NCI-H524 (cell line): ENCODE data around the gene RPS15A.

ENCODE experiments used
- DNase-seq, 2 experiments: peaks; one replicate each; lab custom pipeline; 2025; lab: John Stamatoyannopoulos, UW

Gene RPS15A

DNA sequence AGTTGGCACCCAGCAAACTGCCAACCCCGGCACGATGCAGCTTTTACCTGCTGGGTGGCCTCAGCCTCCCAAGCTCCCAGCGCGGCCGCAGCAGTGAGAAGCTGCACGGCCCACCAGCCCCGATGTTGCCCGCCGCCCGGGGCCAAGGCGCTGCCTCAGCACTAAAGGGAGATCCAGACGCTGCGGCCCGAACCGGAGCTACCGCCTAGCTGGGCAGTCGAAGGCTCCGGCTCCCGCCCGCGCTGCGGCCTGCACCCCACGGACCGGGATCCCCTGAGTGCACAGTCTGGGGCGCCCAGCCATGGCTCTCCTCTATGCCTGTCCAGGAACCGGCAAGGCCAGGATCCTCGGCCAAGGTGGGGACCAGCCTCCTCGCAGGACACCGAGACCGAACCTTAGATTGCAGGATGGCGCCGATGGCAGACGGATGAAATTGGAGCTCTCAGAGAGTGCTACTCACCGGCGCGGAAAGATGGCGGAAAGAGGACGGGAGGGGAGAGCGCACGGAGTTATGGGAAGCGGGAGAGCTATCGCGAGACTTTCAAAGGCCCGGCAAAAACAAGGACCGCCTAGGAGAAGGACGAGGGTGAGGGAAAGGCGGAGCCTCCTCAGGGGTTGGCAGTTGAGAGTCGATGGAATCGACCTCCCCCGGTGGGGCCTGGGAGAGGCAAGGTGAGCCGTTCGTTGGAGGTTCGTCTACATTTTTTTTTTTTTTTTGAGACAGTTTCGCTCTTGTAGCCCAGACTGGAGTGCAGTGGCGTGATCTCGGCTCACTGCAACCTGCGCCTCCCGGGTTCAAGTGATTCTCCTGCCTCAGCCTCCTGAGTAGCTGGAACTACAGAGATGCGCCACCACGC lies at the start of gene RPS15A:
TSS of gene RPS15A (minus strand) at position 485 of the 857 bp plus-strand sequence. CDS start 1,221 bp downstream, outside the sequence.
- peak; percentile 97 to 98 for DNase-seq

DNA sequence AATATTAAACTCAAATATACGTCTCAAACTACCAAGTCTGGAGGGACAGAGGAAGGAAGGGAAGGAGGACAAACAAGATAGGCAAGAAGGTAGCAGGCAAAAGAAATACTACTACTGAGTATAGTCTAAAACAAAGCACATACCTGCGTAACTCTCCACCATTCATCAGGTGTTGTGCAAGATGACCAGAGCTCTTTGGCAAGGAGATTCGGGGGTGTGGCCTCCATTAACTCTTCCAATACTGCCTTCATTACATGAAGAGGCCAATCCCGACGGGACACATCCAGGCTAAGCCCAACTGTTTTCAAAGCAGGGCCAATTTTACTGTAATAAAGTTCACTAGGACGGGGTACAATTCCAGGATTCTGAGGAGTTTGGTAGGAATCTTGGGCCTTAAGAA lies 49.4 kb upstream of the RPS15A start:
- no peak for DNase-seq

DNA sequence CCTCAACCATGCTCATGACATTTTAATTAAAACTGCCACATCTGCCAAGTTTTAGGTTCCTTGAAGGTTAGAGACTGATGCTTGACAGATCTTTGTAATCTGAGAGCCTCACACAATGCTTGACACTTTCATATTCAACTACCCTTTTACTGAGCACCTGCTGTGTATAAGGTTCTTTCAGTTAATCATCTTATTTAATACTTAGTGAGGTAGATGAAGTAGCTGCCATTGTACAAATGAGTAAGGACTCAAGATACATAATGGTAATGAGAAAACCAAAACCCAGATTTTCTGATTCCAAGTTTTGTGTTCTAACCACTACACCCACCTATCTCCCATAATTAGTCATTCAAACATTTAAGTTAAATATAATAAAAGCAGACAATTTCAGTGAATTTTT lies 46.6 kb upstream of the RPS15A start:
- no peak for DNase-seq

DNA sequence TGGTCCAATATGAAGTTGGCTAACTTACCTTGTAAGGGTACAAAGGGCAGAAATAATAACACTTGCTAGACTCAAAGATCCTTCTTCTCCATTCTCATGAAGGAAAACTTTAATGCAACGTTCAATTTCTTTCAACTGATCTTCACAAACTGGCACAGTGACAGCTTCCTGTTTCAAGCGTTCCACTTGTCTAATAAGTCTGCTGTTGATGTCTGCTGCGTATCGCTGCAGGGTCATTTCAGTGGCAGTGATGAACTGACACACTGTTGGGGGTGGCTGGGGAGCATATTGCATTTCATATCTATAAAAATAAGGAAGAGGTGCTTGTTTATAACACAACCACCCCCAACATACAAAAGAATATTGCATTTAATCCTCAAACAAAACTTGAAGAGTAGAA lies 44.7 kb upstream of the RPS15A start:
- no peak for DNase-seq

DNA sequence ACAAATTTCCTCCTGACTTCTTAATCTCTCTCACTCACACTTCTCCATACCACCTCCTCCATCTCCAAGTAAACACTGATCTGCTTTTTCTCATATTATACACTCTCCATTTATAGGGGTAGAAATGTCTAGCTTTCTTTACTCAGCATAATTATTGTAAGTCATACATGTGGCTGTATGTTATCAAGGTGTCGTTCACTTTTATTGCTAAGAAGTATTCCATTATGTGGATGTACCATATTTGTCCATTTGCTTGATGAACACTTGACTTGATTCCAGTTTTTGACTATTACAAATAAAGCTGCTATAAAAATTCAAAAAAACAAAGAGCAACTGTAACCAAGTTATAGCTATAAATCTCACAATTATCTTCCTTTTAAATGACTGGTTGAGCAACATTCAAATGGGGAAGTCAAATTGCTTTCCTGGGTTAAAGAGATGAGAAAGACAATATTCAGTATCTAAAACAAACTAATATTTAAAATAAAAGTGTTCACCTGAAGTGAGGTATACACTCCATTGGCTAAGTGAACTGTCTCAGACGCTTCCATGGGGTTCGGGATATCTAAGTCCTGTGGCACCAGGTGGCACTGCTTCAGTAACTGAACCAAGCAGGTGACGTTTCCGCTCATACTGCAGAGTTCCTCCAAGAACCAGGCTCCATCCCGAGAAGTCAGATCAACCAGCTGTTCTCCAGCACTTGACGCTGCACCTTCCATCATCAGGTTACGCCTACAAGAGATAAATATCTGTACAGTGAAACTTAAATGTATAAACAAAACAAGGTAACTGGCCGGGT lies 43.8 kb upstream of the RPS15A start:
- DNase-seq: no peak

- DNase-seq: no peak
Measured at GRCh38 chr16:18832613-18833012, 42.5 kb upstream of the RPS15A start.

DNA sequence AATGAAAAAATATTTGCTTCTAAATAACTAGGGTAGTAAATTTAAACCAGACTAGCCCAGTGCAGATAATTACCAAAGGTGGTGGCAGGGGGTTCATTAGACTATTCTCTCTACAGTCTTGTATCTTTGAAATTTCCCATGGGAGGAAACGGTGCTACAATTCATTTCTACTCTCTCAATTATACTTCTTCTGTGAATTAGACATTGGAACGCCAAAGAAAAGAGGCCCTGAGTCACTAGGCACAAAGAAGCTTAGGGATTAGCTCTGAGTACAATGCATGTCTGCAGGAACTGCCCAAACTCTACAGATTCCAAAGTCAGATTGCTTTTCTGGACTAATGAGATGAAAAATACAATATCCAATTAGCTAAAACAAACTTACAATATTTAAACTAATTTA lies 41.9 kb upstream of the RPS15A start:
- no peak for DNase-seq

GRCh38 chr16:18829251-18829650 lies 39.1 kb upstream of the RPS15A start:
- DNase-seq: no peak

- DNase-seq: no peak
Measured at GRCh38 chr16:18827890-18828289, 37.8 kb upstream of the RPS15A start.

- no peak for DNase-seq
Measured at GRCh38 chr16:18816286-18816685, 26.2 kb upstream of the RPS15A start.

DNA sequence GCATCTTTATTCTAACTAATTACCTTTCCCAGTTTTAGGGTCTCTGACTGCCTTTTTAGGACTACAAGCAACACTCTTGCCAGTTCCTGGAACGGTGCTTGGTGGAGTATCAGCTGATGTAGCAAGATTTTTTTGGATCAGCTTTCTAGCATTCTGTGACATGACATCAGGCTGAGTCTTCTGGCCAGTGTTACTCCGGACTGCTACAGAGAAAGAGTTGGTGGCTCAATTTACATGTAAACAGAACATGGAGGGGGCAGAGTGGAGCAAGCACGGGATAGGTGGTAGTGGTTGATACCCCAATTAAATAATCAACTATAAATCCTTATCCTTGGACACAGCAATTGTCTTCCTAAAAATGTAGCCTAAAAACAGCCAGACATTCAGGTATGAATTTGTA lies 21.8 kb upstream of the RPS15A start:
- DNase-seq: no peak

DNA sequence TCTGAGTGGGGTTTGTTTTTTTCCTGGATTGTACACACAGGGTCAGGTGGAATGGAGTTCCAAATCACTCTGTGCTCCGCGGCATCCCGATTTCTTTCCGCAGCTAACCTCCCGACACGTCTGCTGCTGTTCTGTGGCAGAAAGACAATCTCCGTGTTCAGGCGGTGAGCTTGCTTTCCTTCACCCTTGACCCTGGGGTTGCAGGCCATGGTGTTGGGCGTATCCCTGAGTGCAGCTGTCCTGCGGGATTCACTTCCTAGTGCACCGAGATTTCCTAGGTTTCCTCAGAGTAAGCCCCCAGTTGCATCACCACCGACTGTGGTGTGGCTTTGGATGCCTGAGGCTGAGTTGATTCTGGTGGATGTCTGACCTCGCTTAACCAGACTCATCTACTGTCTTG lies 19.0 kb upstream of the RPS15A start:
- no peak for DNase-seq

- DNase-seq: no peak
Measured at GRCh38 chr16:18805257-18805773, 15.2 kb upstream of the RPS15A start.

GRCh38 chr16:18804540-18804939 lies 14.4 kb upstream of the RPS15A start:
- DNase-seq: peak; percentile 17 to 39

- no peak for DNase-seq
Measured at GRCh38 chr16:18803569-18804462, 13.7 kb upstream of the RPS15A start.

DNA sequence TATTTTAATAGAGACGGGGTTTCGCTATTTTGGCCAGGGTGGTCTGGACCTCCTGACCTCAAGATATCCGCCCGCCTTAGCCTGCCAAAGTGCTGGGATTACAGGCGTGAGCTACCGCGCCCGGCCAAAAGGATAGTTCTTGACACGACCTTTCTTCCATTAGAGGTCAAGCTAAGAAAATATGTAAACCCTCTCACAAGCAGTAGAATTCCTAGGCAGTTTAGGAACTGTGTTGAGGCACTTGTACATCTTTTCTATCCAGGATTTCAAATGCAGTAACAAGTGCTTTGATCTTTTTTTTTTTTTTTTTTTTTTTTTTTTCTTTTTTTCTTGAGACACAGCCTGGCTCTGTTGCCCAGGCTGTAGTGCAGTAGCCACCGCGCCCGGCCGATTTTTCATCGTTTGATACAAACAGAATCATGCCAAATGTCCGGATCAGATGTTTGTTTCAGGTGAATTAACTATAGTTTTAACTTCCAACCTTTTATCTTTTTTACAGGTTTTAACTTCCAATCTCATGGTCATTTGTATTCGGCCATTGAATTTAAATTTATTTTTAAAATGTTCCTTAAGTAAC lies 12.7 kb upstream of the RPS15A start:
- no peak for DNase-seq

GRCh38 chr16:18801145-18801972 lies 11.2 kb upstream of the RPS15A start, which contains the start of gene ARL6IP1:
TSS of gene ARL6IP1 (minus strand) at chr16:18801549. CDS start at chr16:18801466, 83 bp downstream.
- DNase-seq: peak; percentile 99 to 100

- DNase-seq: peak; percentile 4 to 47
Measured at GRCh38 chr16:18800775-18801144, 10.6 kb upstream of the RPS15A start.

- peak in 1 of 2 experiments; percentile 42 for DNase-seq
Measured at GRCh38 chr16:18800293-18800692, 10.2 kb upstream of the RPS15A start.

DNA sequence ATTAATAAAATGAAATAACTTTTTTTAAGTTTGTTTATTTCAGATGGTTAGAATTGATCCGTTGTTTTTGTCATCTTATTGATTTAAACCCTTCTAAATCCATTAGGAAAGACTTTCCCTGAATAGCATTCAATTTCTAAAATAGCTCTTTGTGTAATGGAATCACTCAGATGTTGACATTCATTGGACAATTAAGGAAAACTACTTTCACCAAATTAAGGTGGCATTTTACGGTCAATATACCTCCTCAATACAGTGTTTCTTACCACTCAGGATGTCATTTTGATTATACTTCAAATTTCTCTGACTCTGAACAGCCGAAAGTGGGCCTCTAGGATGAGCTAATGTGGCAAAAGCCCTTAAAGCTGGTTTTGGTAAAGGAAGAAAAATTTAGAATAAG lies 9.4 kb upstream of the RPS15A start:
- DNase-seq: no peak
